ENCODE results near the gene SCRN1. TPM values are rescaled to one million over a fixed set of nuclear protein-coding genes. Genes with fewer than 3 reads are reported as not detected.

The SCRN1 gene
- total RNA-seq, 3 donors from 2014 or later (not counting 1 experiment from before 2014, with no cell fraction given), result 23.4 to 31.3 (median 26.9) TPM

DNA sequence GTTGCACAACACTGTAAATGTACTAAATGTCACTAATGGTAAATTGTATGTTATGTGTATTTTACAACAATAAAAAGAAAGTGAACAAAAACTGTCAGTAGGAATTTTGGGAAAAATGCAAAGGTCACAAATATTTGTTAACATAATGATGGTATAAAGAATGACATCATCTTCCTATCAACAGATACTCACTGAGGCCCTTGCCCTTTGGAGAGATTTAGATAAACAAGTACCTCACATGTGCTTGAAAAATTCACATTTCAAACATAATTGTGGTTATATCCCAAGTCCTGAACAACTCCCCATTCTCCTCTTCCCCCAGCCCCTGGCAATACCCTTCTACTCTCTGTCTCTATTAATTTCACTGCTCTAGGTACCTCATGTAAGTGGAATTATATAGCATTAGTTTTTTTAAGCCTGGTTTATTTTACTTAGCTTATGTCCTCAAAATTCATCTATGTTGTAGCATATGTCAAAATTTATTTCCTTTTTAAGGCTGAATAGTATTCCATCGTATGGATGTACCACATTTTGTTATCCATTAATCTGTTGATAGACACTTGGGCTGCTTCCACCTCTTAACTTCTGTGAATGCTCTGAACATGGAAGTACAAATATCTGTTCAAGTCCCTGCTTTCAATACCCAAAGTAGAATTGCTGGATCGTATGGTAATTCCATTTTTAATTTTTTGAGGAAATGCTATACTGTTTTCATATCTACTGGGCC, 92.8 kb downstream of the SCRN1 start:
- WGBS (ENCODE audit: insufficient coverage), result 100% methylated on average over 2 of the region's 2 CpGs
- Histone ChIP-seq H3K27ac (ENCODE audit: low read length) (no peak overlapping the region), H3K4me3 (ENCODE audit: low read length) (no peak overlapping the region), H3K9me3 (ENCODE audit: control insufficient read depth, insufficient read depth, low read length) (no peaks in the 10 kb centered on the region), H3K36me3 (ENCODE audit: control insufficient read depth, insufficient read depth, low read length) (no peaks in the 10 kb centered on the region), H3K27me3 (ENCODE audit: control insufficient read depth, insufficient read depth, low read length) (no peaks in the 10 kb centered on the region), H3K4me1 (ENCODE audit: control insufficient read depth, insufficient read depth, low read length) (no peaks in the 10 kb centered on the region)
- Mint-ChIP-seq H3K27me3 (ENCODE audit: low read depth in 2 of 2) (peaks cover 9 to 19% of the 10 kb centered on the region in 2 donors), H3K4me1 (no peaks in the 10 kb centered on the region), H3K36me3 (no peaks in the 10 kb centered on the region), H3K4me3 (no peak overlapping the region), H3K9me3 (no peaks in the 10 kb centered on the region), H3K27ac (no peak overlapping the region)
- no peak for DNase-seq
- ATAC-seq, result no peak
- intact Hi-C loops (cut with micrococcal nuclease), result no loop called here
- TF ChIP-seq, protein P1, sequence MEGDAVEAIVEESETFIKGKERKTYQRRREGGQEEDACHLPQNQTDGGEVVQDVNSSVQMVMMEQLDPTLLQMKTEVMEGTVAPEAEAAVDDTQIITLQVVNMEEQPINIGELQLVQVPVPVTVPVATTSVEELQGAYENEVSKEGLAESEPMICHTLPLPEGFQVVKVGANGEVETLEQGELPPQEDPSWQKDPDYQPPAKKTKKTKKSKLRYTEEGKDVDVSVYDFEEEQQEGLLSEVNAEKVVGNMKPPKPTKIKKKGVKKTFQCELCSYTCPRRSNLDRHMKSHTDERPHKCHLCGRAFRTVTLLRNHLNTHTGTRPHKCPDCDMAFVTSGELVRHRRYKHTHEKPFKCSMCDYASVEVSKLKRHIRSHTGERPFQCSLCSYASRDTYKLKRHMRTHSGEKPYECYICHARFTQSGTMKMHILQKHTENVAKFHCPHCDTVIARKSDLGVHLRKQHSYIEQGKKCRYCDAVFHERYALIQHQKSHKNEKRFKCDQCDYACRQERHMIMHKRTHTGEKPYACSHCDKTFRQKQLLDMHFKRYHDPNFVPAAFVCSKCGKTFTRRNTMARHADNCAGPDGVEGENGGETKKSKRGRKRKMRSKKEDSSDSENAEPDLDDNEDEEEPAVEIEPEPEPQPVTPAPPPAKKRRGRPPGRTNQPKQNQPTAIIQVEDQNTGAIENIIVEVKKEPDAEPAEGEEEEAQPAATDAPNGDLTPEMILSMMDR (IDR thresholded peaks at IDR 0.05), result no peak

DNA sequence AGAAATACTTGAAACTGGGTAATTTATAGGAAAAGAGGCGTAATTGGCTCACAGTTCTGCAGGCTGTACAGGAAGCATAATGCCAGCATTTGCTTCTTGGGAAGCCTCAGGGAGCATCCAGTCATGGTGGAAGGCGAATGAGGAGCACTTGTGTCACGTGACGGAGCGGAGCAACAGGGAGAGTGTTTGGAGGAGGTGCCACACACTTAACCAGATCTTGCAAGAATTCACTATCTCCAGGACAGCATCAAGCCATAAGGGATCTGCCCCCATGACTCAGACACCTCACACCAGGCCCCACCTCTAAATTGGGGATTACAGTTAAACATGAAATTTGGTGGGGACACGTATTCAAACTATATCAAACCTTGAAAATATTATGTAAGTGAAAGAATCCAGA, 94.0 kb downstream of the SCRN1 start:
- no peak for DNase-seq
- H3K4me1 ChIP-seq (ENCODE audit: control insufficient read depth, insufficient read depth, low read length), result no peaks in the 10 kb centered on the region
- H3K4me3 Mint-ChIP-seq, result no peak overlapping the region
- intact Hi-C loops (cut with micrococcal nuclease), result no loop called here
- ATAC-seq, result no peak
- no peaks in the 10 kb centered on the region for H3K9me3 ChIP-seq (ENCODE audit: control insufficient read depth, insufficient read depth, low read length)
- no peaks in the 10 kb centered on the region for H3K4me1 Mint-ChIP-seq
- no peak overlapping the region for H3K27ac Mint-ChIP-seq
- no peaks in the 10 kb centered on the region for H3K36me3 ChIP-seq (ENCODE audit: control insufficient read depth, insufficient read depth, low read length)
- no peak overlapping the region for H3K27ac ChIP-seq (ENCODE audit: low read length)
- TF ChIP-seq, protein P1 (IDR thresholded peaks at IDR 0.05), result no peak
- H3K4me3 ChIP-seq (ENCODE audit: low read length), result no peak overlapping the region
- no peaks in the 10 kb centered on the region for H3K9me3 Mint-ChIP-seq
- H3K36me3 Mint-ChIP-seq, result no peaks in the 10 kb centered on the region
- no peaks in the 10 kb centered on the region for H3K27me3 ChIP-seq (ENCODE audit: control insufficient read depth, insufficient read depth, low read length)
- peaks cover 9 to 19% of the 10 kb centered on the region in 2 donors for H3K27me3 Mint-ChIP-seq (ENCODE audit: low read depth in 2 of 2)
- 96% methylated on average over 5 of the region's 6 CpGs for WGBS (ENCODE audit: insufficient coverage)

DNA sequence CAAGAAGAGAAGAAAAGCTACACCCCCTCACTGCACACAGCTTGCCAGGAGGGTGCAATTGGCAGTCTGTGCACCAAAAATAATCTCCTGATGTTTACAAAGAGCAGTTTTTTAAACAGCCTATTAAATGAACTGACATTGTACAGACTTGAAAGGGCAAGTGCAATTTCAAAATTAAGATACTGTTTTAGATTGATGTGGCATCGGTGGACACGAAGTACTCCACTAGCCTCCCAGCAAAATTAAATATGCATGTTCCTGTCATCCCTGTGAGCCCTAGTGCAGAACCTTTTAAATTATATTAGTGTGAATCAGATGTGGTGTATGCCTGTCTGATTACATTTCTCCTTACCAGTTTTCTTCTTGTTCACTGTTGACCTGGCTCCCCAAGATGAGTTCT, 95.3 kb downstream of the SCRN1 start:
- no peak overlapping the region for H3K4me3 Mint-ChIP-seq
- no peak overlapping the region for H3K27ac ChIP-seq (ENCODE audit: low read length)
- no peak overlapping the region for H3K4me3 ChIP-seq (ENCODE audit: low read length)
- H3K36me3 ChIP-seq (ENCODE audit: control insufficient read depth, insufficient read depth, low read length), result no peaks in the 10 kb centered on the region
- ATAC-seq, result no peak
- no peaks in the 10 kb centered on the region for H3K4me1 ChIP-seq (ENCODE audit: control insufficient read depth, insufficient read depth, low read length)
- no peaks in the 10 kb centered on the region for H3K9me3 Mint-ChIP-seq
- TF ChIP-seq, protein P1 (IDR thresholded peaks at IDR 0.05), result no peak
- DNase-seq, result no peak
- H3K27ac Mint-ChIP-seq, result no peak overlapping the region
- intact Hi-C loops (cut with micrococcal nuclease), result no loop called here
- 94% methylated on average over 2 of the region's 2 CpGs for WGBS (ENCODE audit: insufficient coverage)
- H3K9me3 ChIP-seq (ENCODE audit: control insufficient read depth, insufficient read depth, low read length), result no peaks in the 10 kb centered on the region
- no peaks in the 10 kb centered on the region for H3K4me1 Mint-ChIP-seq
- no peaks in the 10 kb centered on the region for H3K36me3 Mint-ChIP-seq
- H3K27me3 Mint-ChIP-seq (ENCODE audit: low read depth in 2 of 2), result peaks cover 9 to 19% of the 10 kb centered on the region in 2 donors
- H3K27me3 ChIP-seq (ENCODE audit: control insufficient read depth, insufficient read depth, low read length), result no peaks in the 10 kb centered on the region
